ENCODE measurements around the gene RDH16. TPM values are rescaled to one million over a fixed set of nuclear protein-coding genes. Genes with fewer than 3 reads are reported as not detected.
"Not testable (repeated sequence)": the region's sequence is repeated elsewhere in the genome, so short reads cannot be mapped to it uniquely, and the experiment has no call there.

RDH16 gene
- total and polyA plus RNA-seq, 2 donors from 2014 or later, result 0.15 to 0.41 TPM

- H3K9ac ChIP-seq (ENCODE audit: low read length in 3 of 3); H3K4me3 ChIP-seq (ENCODE audit: low read length in 3 of 3); H3K4me1 ChIP-seq (ENCODE audit: control insufficient read depth in 2 of 3, insufficient read depth in 2 of 3, low read depth in 1 of 3, low read length in 3 of 3); intact Hi-C loops (cut with DNase I); H3K27me3 ChIP-seq (ENCODE audit: control insufficient read depth, insufficient read depth, low read length); H3K36me3 ChIP-seq (ENCODE audit: control insufficient read depth in 2 of 3, insufficient read depth in 3 of 3, low read length in 3 of 3); H3K27ac ChIP-seq (ENCODE audit: low read depth in 2 of 2, low read length in 2 of 2); DNase-seq; FAIRE-seq: not testable (repeated sequence)
- H3K9me3 ChIP-seq (ENCODE audit: control insufficient read depth in 2 of 3, insufficient read depth in 1 of 3, low read length in 3 of 3), result peaks cover 0 to 10% (median 0%) of the 10 kb centered on the region in 3 donors
Measured at GRCh38 chr12:56962247-56962646, 4.8 kb upstream of the RDH16 start.

GRCh38 chr12:56958422-56958821, 1.0 kb upstream of the RDH16 start:
- Histone ChIP-seq H3K27ac (ENCODE audit: low read depth in 2 of 2, low read length in 2 of 2) (no peak overlapping the region), H3K4me1 (ENCODE audit: control insufficient read depth in 2 of 3, insufficient read depth in 2 of 3, low read depth in 1 of 3, low read length in 3 of 3) (no peaks in the 10 kb centered on the region), H3K36me3 (ENCODE audit: control insufficient read depth in 2 of 3, insufficient read depth in 3 of 3, low read length in 3 of 3) (no peaks in the 10 kb centered on the region), H3K27me3 (ENCODE audit: control insufficient read depth, insufficient read depth, low read length) (no peaks in the 10 kb centered on the region), H3K9me3 (ENCODE audit: control insufficient read depth in 2 of 3, insufficient read depth in 1 of 3, low read length in 3 of 3) (peaks cover 0 to 10% (median 0%) of the 10 kb centered on the region in 3 donors), H3K4me3 (ENCODE audit: low read length in 3 of 3) (no peak overlapping the region), H3K9ac (ENCODE audit: low read length in 3 of 3) (no peak overlapping the region)
- intact Hi-C loops (cut with DNase I), result no loop called here
- FAIRE-seq (no peak), DNase-seq (no peak)
- TF ChIP-seq CTCF (IDR thresholded peaks at IDR 0.05; ENCODE audit: borderline replicate concordance, extremely low read depth, insufficient read depth), result no peak

- H3K4me3 ChIP-seq (ENCODE audit: low read length in 3 of 3), result no peak overlapping the region
- no peaks in the 10 kb centered on the region for H3K36me3 ChIP-seq (ENCODE audit: control insufficient read depth in 2 of 3, insufficient read depth in 3 of 3, low read length in 3 of 3)
- FAIRE-seq (no peak), DNase-seq (peak in 1 of 5 donors; percentile 7)
- intact Hi-C loops (cut with DNase I), result no loop called here
- no peak overlapping the region for H3K9ac ChIP-seq (ENCODE audit: low read length in 3 of 3)
- no peak for TF ChIP-seq CTCF (IDR thresholded peaks at IDR 0.05; ENCODE audit: borderline replicate concordance, extremely low read depth, insufficient read depth)
- H3K9me3 ChIP-seq (ENCODE audit: control insufficient read depth in 2 of 3, insufficient read depth in 1 of 3, low read length in 3 of 3), result peaks cover 0 to 10% (median 0%) of the 10 kb centered on the region in 3 donors
- no peaks in the 10 kb centered on the region for H3K4me1 ChIP-seq (ENCODE audit: control insufficient read depth in 2 of 3, insufficient read depth in 2 of 3, low read depth in 1 of 3, low read length in 3 of 3)
- no peak overlapping the region for H3K27ac ChIP-seq (ENCODE audit: low read depth in 2 of 2, low read length in 2 of 2)
- H3K27me3 ChIP-seq (ENCODE audit: control insufficient read depth, insufficient read depth, low read length), result no peaks in the 10 kb centered on the region
Measured at GRCh38 chr12:56955631-56956256, 1.7 kb downstream of the RDH16 start.

GRCh38 chr12:56954958-56955355, 2.5 kb downstream of the RDH16 start:
- Histone ChIP-seq H3K27ac (ENCODE audit: low read depth in 2 of 2, low read length in 2 of 2) (no peak overlapping the region), H3K9ac (ENCODE audit: low read length in 3 of 3) (no peak overlapping the region), H3K27me3 (ENCODE audit: control insufficient read depth, insufficient read depth, low read length) (no peaks in the 10 kb centered on the region), H3K36me3 (ENCODE audit: control insufficient read depth in 2 of 3, insufficient read depth in 3 of 3, low read length in 3 of 3) (no peaks in the 10 kb centered on the region), H3K9me3 (ENCODE audit: control insufficient read depth in 2 of 3, insufficient read depth in 1 of 3, low read length in 3 of 3) (peaks cover 0 to 10% (median 0%) of the 10 kb centered on the region in 3 donors), H3K4me1 (ENCODE audit: control insufficient read depth in 2 of 3, insufficient read depth in 2 of 3, low read depth in 1 of 3, low read length in 3 of 3) (no peaks in the 10 kb centered on the region), H3K4me3 (ENCODE audit: low read length in 3 of 3) (no peak overlapping the region)
- intact Hi-C loops (cut with DNase I), result no loop called here
- FAIRE-seq (no peak), DNase-seq (peak in 1 of 5 donors; percentile 10)
- TF ChIP-seq CTCF (IDR thresholded peaks at IDR 0.05; ENCODE audit: borderline replicate concordance, extremely low read depth, insufficient read depth), result no peak

All from kidney (tissue), 14 donors.